CD4-positive, alpha-beta T cell (primary cell): ENCODE results near the gene CBL. TPM values are rescaled to one million over a fixed set of nuclear protein-coding genes. Genes with fewer than 3 reads are reported as not detected.

ENCODE experiments used
- ATAC-seq: fragments of 200-7000 bp; cut with Tn5 transposase; one replicate; pipeline ENCODE4 v1.10.0; 2022; ENCODE audit warnings: mild to moderate bottlenecking; ENCODE audit not compliant: poor library complexity
- CTCF ChIA-PET: fragments of 350-600 bp; sonication (Branson Sonifier 250); formaldehyde crosslinking; loops from one replicate; lab custom pipeline; 2021; ENCODE audit warnings: antibody characterized with exemption, inconsistent platforms; lab: Charles Lee
- POLR2A ChIA-PET: fragments of 350-600 bp; sonication (Branson Sonifier 250); formaldehyde crosslinking; loops from one replicate; lab custom pipeline; 2021; ENCODE audit warnings: antibody characterized with exemption, inconsistent platforms; lab: Charles Lee
- DNase-seq, 14 experiments: peaks; one replicate each; pipeline ENCODE4 v3.0.0-alpha.2; 2013 to 2020; ENCODE audit warnings: mixed read lengths in 2 of 14
- H3K27ac ChIP-seq, 2 donors: one replicate each; pipeline versions ENCODE4 v1.5.1 to v1.7.0; 2013; ENCODE audit warnings: low read length in 2 of 2, low read depth in 1 of 2, mild to moderate bottlenecking in 1 of 2
- H3K27me3 ChIP-seq, 2 experiments: 1 replicate in 1 of 2; 2 replicates in 1 of 2; pipeline versions ENCODE4 v1.6.1 to v1.7.0; 2013; ENCODE audit warnings: low read length in 2 of 2, control low read depth in 1 of 2, mild to moderate bottlenecking in 1 of 2, moderate library complexity in 1 of 2; ENCODE audit not compliant: insufficient read depth in 2 of 2, control insufficient read depth in 1 of 2
- H3K36me3 ChIP-seq: one replicate; pipeline ENCODE4 v1.6.1; 2013; ENCODE audit warnings: low read length, control low read depth; ENCODE audit not compliant: insufficient read depth
- H3K4me1 ChIP-seq: one replicate; pipeline ENCODE4 v1.6.1; 2013; ENCODE audit warnings: low read length, control low read depth; ENCODE audit not compliant: insufficient read depth
- H3K4me3 ChIP-seq: one replicate; pipeline ENCODE4 v1.5.1; 2013; ENCODE audit warnings: mild to moderate bottlenecking, low read length, moderate library complexity
- H3K9me3 ChIP-seq, 2 experiments: 1 replicate in 1 of 2; 2 replicates in 1 of 2; pipeline versions ENCODE4 v1.6.1 to v1.7.0; 2013; ENCODE audit warnings: low read length in 2 of 2, mild to moderate bottlenecking in 2 of 2, control low read depth in 1 of 2, moderate library complexity in 1 of 2; ENCODE audit not compliant: control insufficient read depth in 1 of 2, insufficient read depth in 1 of 2
- H3K27ac Mint-ChIP-seq: one replicate; pipeline ENCODE4 v1.8.0; 2020; ENCODE audit warnings: mixed read lengths
- H3K27me3 Mint-ChIP-seq: one replicate; pipeline ENCODE4 v1.8.0; 2021; ENCODE audit warnings: mixed read lengths
- H3K36me3 Mint-ChIP-seq: one replicate; pipeline ENCODE4 v1.8.0; 2021; ENCODE audit warnings: low read depth, mixed read lengths
- H3K4me1 Mint-ChIP-seq: one replicate; pipeline ENCODE4 v1.8.0; 2021; ENCODE audit warnings: low read depth, mixed read lengths
- H3K4me3 Mint-ChIP-seq: one replicate; pipeline ENCODE4 v1.8.0; 2020; ENCODE audit warnings: mild to moderate bottlenecking, mixed read lengths
- H3K9me3 Mint-ChIP-seq: one replicate; pipeline ENCODE4 v1.8.0; 2020; ENCODE audit warnings: mixed read lengths
- CTCF ChIP-seq: fragments of 200-600 bp; IDR thresholded peaks from one replicate; pipeline ENCODE4 v1.8.0; 2022; ENCODE audit warnings: antibody characterized with exemption, mild to moderate bottlenecking
- intact Hi-C, 2 experiments: fragments of 100-400 bp; cut with DNase I in 1 of 2; cut with micrococcal nuclease in 1 of 2; formaldehyde crosslinking; loops; one replicate each; pipeline versions ENCODE4 v1.15.1 to v1.9.0; 2023 to 2025; cut with DNase I, micrococcal nuclease
- total RNA-seq, 174 experiments: library from RNA in 2 of 174; stranded (reverse) in 2 of 174; gene quantifications; one replicate each; pipeline ENCODE4 v1.2.3 and lab custom pipeline; 2021 to 2026

The CBL gene
- total RNA-seq, 2 experiments from 2014 or later: 19.5 to 20.8 TPM

- peak in 1 of 14 experiments; percentile 34 for DNase-seq
- no peak overlapping the region for H3K27ac ChIP-seq
- intact Hi-C loops: no loop called here
- peaks cover 30% of the 10 kb centered on the region for H3K4me1 ChIP-seq
- peaks cover 0 to 12% of the 10 kb centered on the region in 2 experiments for H3K9me3 ChIP-seq
- H3K4me3 ChIP-seq: no peak overlapping the region
- Mint-ChIP-seq H3K36me3 (peaks cover 6% of the 10 kb centered on the region), H3K9me3 (no peaks in the 10 kb centered on the region), H3K27ac (no peak overlapping the region), H3K4me1 (peaks cover 20% of the 10 kb centered on the region), H3K4me3 (no peak overlapping the region), H3K27me3 (peaks cover 59% of the 10 kb centered on the region)
- ChIA-PET POLR2A (no interaction called here), CTCF (interaction anchor here (1.0 kb wide), 1 partner anchor 15 kb away, joined by 3 read pairs; no protein-coding TSS in a partner anchor)
- H3K36me3 ChIP-seq: peaks cover 4% of the 10 kb centered on the region
- peaks cover 34 to 45% of the 10 kb centered on the region in 2 experiments for H3K27me3 ChIP-seq
- TF ChIP-seq CTCF: no peak
- ATAC-seq: no peak
These were observed 135.3 kb downstream of the CBL start for GRCh38 chr11:119341222-119342022.

DNA sequence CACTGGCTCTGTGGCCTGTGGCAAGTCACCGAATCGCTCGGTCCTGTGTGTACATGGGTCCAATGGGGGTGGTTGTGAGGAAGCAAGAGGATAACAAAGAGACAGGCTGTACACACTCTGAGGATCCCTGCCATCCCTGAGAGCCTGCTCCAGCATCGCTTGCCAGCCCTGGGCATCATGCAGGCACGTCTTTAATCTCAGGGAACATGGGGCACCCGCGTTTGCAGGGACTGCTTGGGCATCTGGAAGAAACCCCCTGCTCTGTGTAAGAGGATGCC is 135.8 kb downstream of the CBL start:
- Mint-ChIP-seq H3K4me3 (no peak overlapping the region), H3K9me3 (no peaks in the 10 kb centered on the region), H3K4me1 (peaks cover 18% of the 10 kb centered on the region), H3K27ac (no peak overlapping the region), H3K27me3 (peaks cover 64% of the 10 kb centered on the region), H3K36me3 (peaks cover 5% of the 10 kb centered on the region)
- Histone ChIP-seq H3K27me3 (peaks cover 34 to 45% of the 10 kb centered on the region in 2 experiments), H3K36me3 (peaks cover 2% of the 10 kb centered on the region), H3K4me1 (peaks cover 30% of the 10 kb centered on the region), H3K9me3 (peaks cover 0 to 12% of the 10 kb centered on the region in 2 experiments), H3K4me3 (no peak overlapping the region), H3K27ac (no peak overlapping the region)
- DNase-seq (peak in 1 of 14 experiments; percentile 19), ATAC-seq (no peak)
- intact Hi-C loops: no loop called here
- ChIA-PET POLR2A (no interaction called here), CTCF (no interaction called here)
- no peak for TF ChIP-seq CTCF

DNA sequence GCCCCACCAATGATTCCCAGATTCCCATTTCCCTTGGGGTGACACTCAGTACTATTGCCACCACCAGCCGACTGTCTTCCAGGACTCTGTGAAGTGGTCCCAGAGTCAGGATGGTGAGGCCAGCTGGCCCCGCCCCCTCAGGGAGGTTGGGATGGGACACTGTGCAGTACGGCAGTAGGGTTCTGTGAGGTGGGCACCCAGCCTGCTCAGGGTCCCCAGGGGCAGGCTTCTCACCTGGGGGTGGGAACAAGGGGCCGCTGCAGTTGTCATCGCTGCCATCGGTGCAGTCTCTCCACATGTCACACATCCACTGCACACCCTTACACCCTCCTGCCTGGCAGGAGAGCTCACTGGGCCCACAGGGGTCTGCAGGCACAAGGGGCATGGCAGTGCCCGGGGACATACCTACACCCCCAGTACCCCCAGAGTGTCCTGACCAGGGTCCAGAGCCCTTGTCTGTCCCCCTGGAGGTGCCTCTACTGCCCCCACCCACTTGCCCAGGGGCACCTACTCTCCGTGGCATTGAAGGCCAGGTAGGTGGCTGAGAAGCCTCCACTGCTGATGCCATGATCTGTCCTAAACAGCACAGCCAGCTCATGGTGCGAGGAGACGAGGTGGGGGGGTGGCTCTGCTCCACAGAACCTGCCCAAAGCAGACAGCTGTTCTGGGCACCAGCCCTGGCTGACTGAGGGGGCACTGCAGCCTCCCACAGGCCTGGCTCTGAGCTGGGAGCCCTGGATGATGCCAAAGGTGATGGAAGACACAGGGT is 136.4 kb downstream of the CBL start:
- peaks cover 18% of the 10 kb centered on the region for H3K4me1 Mint-ChIP-seq
- H3K27ac Mint-ChIP-seq: no peak overlapping the region
- TF ChIP-seq CTCF: no peak
- Histone ChIP-seq H3K4me1 (peaks cover 30% of the 10 kb centered on the region), H3K27me3 (peaks cover 34 to 45% of the 10 kb centered on the region in 2 experiments), H3K9me3 (peaks cover 0 to 12% of the 10 kb centered on the region in 2 experiments), H3K4me3 (no peak overlapping the region), H3K36me3 (no peaks in the 10 kb centered on the region), H3K27ac (no peak overlapping the region)
- ATAC-seq: no peak
- intact Hi-C loops: no loop called here
- peaks cover 70% of the 10 kb centered on the region for H3K27me3 Mint-ChIP-seq
- H3K36me3 Mint-ChIP-seq: peaks cover 5% of the 10 kb centered on the region
- peak in 1 of 14 experiments; percentile 24 for DNase-seq
- POLR2A ChIA-PET: no interaction called here
- H3K4me3 Mint-ChIP-seq: no peak overlapping the region
- CTCF ChIA-PET: interaction anchor here (1.3 kb wide), 1 partner anchor 14 kb away, joined by 4 read pairs; no protein-coding TSS in a partner anchor
- no peaks in the 10 kb centered on the region for H3K9me3 Mint-ChIP-seq
